GM19239 (cell line): ENCODE results near the gene SYT5.

Experiments used
- DNase-seq: peaks from one replicate; pipeline ENCODE4 v3.0.0; 2011; ENCODE audit warnings: low spot score; ENCODE audit not compliant: insufficient read length
- FAIRE-seq: peaks from 2 replicates; lab custom pipeline; 2011; peaks lifted over from hg19 to GRCh38; lab: Jason Lieb, UNC

SYT5 gene

GRCh38 chr19:55149078-55150003, 30.7 kb downstream of the SYT5 start, which contains the start of gene TNNT1:
Gene TNNT1, minus strand, starts transcription at chr19:55149206. Its CDS starts 2,049 bp downstream, at chr19:55147157.
- no peak for DNase-seq
- FAIRE-seq = no peak

GRCh38 chr19:55147545-55148251, 32.4 kb downstream of the SYT5 start:
- FAIRE-seq (no peak), DNase-seq (no peak)

GRCh38 chr19:55146705-55147273, 33.3 kb downstream of the SYT5 start:
- DNase-seq = no peak

GRCh38 chr19:55146078-55146704, 33.9 kb downstream of the SYT5 start:
- FAIRE-seq = no peak
- no peak for DNase-seq

More at GRCh38 chr19:55146705-55147273, 33.3 kb downstream of the SYT5 start:
- FAIRE-seq = no peak

- FAIRE-seq = no peak
Measured at GRCh38 chr19:55145232-55145631, 34.9 kb downstream of the SYT5 start.

GRCh38 chr19:55141696-55142095, 38.4 kb downstream of the SYT5 start:
- DNase-seq (no peak), FAIRE-seq (no peak)

More at GRCh38 chr19:55145232-55145631, 34.9 kb downstream of the SYT5 start:
- DNase-seq = no peak

- FAIRE-seq (no peak), DNase-seq (no peak)
Measured at GRCh38 chr19:55137915-55138314, 42.2 kb downstream of the SYT5 start.

- FAIRE-seq (no peak), DNase-seq (no peak)
Measured at GRCh38 chr19:55136399-55137102, 43.5 kb downstream of the SYT5 start.

GRCh38 chr19:55134736-55135135, 45.4 kb downstream of the SYT5 start:
- FAIRE-seq (no peak), DNase-seq (no peak)

GRCh38 chr19:55133639-55134444, 46.2 kb downstream of the SYT5 start:
- no peak for DNase-seq
- FAIRE-seq = no peak

- FAIRE-seq (no peak), DNase-seq (no peak)
Measured at GRCh38 chr19:55132453-55133129, 47.5 kb downstream of the SYT5 start.

GRCh38 chr19:55131421-55131820, 48.7 kb downstream of the SYT5 start:
- FAIRE-seq = no peak
- DNase-seq = no peak
